Caco-2 (cell line): Measurements from ENCODE around the gene SEMA6D. TPM values are rescaled to one million over a fixed set of nuclear protein-coding genes. Genes with fewer than 3 reads are reported as not detected.

Experiments
- BruUV-seq: library from RNA; stranded (reverse); fragments of 400-500 nt; replicated peaks from 2 replicates; lab custom pipeline; 2021; lab: Mats Ljungman, UMichigan
- CTCF ChIA-PET: fragments of 300-600 bp; sonication (Branson Sonifier 250); formaldehyde crosslinking; loops from one replicate; lab custom pipeline; 2022; ENCODE audit warnings: antibody characterized with exemption; lab: Charles Lee
- POLR2A ChIA-PET: fragments of 300-600 bp; sonication (Branson Sonifier 250); formaldehyde crosslinking; loops from one replicate; lab custom pipeline; 2022; ENCODE audit warnings: antibody characterized with exemption; lab: Charles Lee
- DNase-seq, 2 experiments: peaks; one replicate each; pipeline versions ENCODE4 v3.0.0 to v3.0.0-alpha.2; 2020 to 2022
- H3K27me3 ChIP-seq: replicated peaks from 2 replicates; pipeline ENCODE4 v1.6.0; 2011; ENCODE audit warnings: low read length; ENCODE audit not compliant: control insufficient read depth, insufficient read depth
- H3K36me3 ChIP-seq: 2 replicates; pipeline ENCODE4 v1.5.1; 2011; ENCODE audit warnings: low read length; ENCODE audit not compliant: control insufficient read depth, insufficient read depth
- H3K4me1 ChIP-seq: fragments of 250-450 bp; sonication (Bioruptor Pico); 2 replicates; pipeline ENCODE4 v1.5.1; 2020; ENCODE audit warnings: mild to moderate bottlenecking
- H3K4me3 ChIP-seq: 2 replicates; pipeline ENCODE4 v1.5.1; 2011; ENCODE audit warnings: low read depth, mild to moderate bottlenecking, control low read depth, low read length
- H3K9me3 ChIP-seq: fragments of 250-450 bp; sonication (Bioruptor Pico); 2 replicates; pipeline ENCODE4 v1.5.1; 2020; ENCODE audit warnings: mild to moderate bottlenecking, moderate library complexity
- H3K27ac Mint-ChIP-seq: one replicate; pipeline ENCODE4 v1.8.0; 2022; ENCODE audit warnings: mixed read lengths; ENCODE audit not compliant: unreplicated experiment
- H3K27me3 Mint-ChIP-seq: one replicate; pipeline ENCODE4 v1.8.0; 2022; ENCODE audit warnings: mixed read lengths; ENCODE audit not compliant: insufficient read depth, unreplicated experiment
- H3K36me3 Mint-ChIP-seq: one replicate; pipeline ENCODE4 v1.8.0; 2022; ENCODE audit warnings: mild to moderate bottlenecking, mixed read lengths; ENCODE audit not compliant: insufficient read depth, unreplicated experiment
- H3K4me1 Mint-ChIP-seq: one replicate; pipeline ENCODE4 v1.8.0; 2022; ENCODE audit warnings: low read depth, mixed read lengths; ENCODE audit not compliant: unreplicated experiment
- H3K4me3 Mint-ChIP-seq: one replicate; pipeline ENCODE4 v1.8.0; 2022; ENCODE audit warnings: mild to moderate bottlenecking, moderate library complexity, mixed read lengths; ENCODE audit not compliant: unreplicated experiment
- H3K9me3 Mint-ChIP-seq: one replicate; pipeline ENCODE4 v1.8.0; 2022; ENCODE audit warnings: mixed read lengths; ENCODE audit not compliant: unreplicated experiment
- intact Hi-C: fragments of 100-400 bp; cut with micrococcal nuclease; formaldehyde crosslinking; loops from one replicate; pipeline ENCODE4 v1.10.0; 2022; ENCODE audit not compliant: unreplicated experiment
- total RNA-seq: library from RNA; stranded (reverse); gene quantifications from 2 replicates; pipeline ENCODE4 v1.2.3, GENCODE V29; 2022
- TF ChIP-seq, protein P1 (sequence below), 2 experiments: fragments of 200-600 bp in 1 of 2; IDR thresholded peaks; 1 replicate in 1 of 2; 2 replicates in 1 of 2; pipeline versions ENCODE4 v1.5.1 to v1.8.0; 2011 to 2022; ENCODE audit warnings: antibody characterized with exemption in 1 of 2, control low read depth in 1 of 2, inconsistent platforms in 1 of 2, low read depth in 1 of 2, low read length in 1 of 2, mild to moderate bottlenecking in 1 of 2, moderate library complexity in 1 of 2; ENCODE audit not compliant: insufficient read depth in 1 of 2, severe bottlenecking in 1 of 2, unreplicated experiment in 1 of 2

The SEMA6D gene
- total RNA-seq, 1 experiment from 2014 or later, result 0.18 TPM

DNA sequence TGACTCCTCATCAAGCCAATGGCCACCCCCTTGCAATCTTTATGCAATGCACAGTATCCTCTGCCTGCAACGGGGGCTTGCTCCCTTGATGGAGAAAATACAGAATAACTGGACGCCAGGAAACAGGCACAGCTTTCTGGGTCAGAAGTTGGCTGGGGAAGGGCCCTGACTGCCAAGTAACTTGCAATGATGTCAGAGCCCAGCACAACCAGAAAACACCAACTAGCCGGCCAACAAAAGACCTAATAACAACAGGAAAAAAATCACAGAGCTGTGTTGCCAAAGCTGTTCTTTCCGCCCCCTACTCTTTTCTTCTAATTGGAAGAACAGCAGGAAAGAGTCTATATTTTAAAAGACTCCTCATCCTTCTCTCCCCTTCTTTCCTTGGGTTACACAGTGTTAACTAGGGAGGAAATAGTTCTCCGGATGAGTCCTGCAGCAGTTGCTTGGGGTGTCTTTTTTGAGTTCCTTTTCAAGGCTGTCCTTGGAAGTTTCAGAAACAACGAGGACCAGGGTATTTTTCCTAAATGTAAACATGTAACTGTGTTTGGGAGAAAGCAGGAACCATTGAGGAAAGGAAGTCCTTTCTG lies 1.4 kb upstream of the SEMA6D start:
- TF ChIP-seq, protein P1, sequence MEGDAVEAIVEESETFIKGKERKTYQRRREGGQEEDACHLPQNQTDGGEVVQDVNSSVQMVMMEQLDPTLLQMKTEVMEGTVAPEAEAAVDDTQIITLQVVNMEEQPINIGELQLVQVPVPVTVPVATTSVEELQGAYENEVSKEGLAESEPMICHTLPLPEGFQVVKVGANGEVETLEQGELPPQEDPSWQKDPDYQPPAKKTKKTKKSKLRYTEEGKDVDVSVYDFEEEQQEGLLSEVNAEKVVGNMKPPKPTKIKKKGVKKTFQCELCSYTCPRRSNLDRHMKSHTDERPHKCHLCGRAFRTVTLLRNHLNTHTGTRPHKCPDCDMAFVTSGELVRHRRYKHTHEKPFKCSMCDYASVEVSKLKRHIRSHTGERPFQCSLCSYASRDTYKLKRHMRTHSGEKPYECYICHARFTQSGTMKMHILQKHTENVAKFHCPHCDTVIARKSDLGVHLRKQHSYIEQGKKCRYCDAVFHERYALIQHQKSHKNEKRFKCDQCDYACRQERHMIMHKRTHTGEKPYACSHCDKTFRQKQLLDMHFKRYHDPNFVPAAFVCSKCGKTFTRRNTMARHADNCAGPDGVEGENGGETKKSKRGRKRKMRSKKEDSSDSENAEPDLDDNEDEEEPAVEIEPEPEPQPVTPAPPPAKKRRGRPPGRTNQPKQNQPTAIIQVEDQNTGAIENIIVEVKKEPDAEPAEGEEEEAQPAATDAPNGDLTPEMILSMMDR (IDR thresholded peaks at IDR 0.05; ENCODE audit: insufficient read depth in 1 of 2, low read depth in 1 of 2, low read length in 1 of 2, severe bottlenecking in 1 of 2, unreplicated experiment in 1 of 2), result no peak
- Histone ChIP-seq H3K4me3 (no peak overlapping the region), H3K9me3 (no peaks in the 10 kb centered on the region), H3K36me3 (no peaks in the 10 kb centered on the region), H3K27me3 (no peaks in the 10 kb centered on the region; the same call in 1 of the 2 replicates), H3K4me1 (no peaks in the 10 kb centered on the region)
- Mint-ChIP-seq H3K4me1 (peaks cover 7% of the 10 kb centered on the region), H3K36me3 (no peaks in the 10 kb centered on the region), H3K27ac (no peak overlapping the region), H3K27me3 (peaks cover 23% of the 10 kb centered on the region), H3K4me3 (no peak overlapping the region), H3K9me3 (no peaks in the 10 kb centered on the region)
- CTCF ChIA-PET, result no interaction called here
- POLR2A ChIA-PET, result no interaction called here
- intact Hi-C loops, result loop anchor here (10.0 kb wide), 1 partner anchor 521 kb away; no protein-coding TSS in a partner anchor
- DNase-seq, result no peak
- BruUV-seq, result no TSS peak

- Mint-ChIP-seq H3K9me3 (no peaks in the 10 kb centered on the region), H3K27me3 (peaks cover 23% of the 10 kb centered on the region), H3K27ac (no peak overlapping the region), H3K36me3 (no peaks in the 10 kb centered on the region), H3K4me1 (peaks cover 7% of the 10 kb centered on the region), H3K4me3 (peak overlapping the region; percentile 56)
- ChIA-PET CTCF (interaction anchor here (1.3 kb wide), 1 partner anchor 271 kb away, joined by 4 read pairs; no protein-coding TSS in a partner anchor), POLR2A (no interaction called here)
- Histone ChIP-seq H3K27me3 (no peaks in the 10 kb centered on the region; the same call in 1 of the 2 replicates), H3K36me3 (no peaks in the 10 kb centered on the region), H3K4me3 (no peak overlapping the region), H3K9me3 (no peaks in the 10 kb centered on the region), H3K4me1 (no peaks in the 10 kb centered on the region)
- no TSS peak for BruUV-seq
- TF ChIP-seq, protein P1 (IDR thresholded peaks at IDR 0.05; ENCODE audit: insufficient read depth in 1 of 2, low read depth in 1 of 2, low read length in 1 of 2, severe bottlenecking in 1 of 2, unreplicated experiment in 1 of 2), result no peak
- DNase-seq, result no peak
- intact Hi-C loops, result loop anchor here (10.0 kb wide), 1 partner anchor 522 kb away; no protein-coding TSS in a partner anchor
Measured at GRCh38 chr15:47716516-47716915, 789 bp upstream of the SEMA6D start.

- POLR2A ChIA-PET, result no interaction called here
- CTCF ChIA-PET, result interaction anchor here (0.7 kb wide), 1 partner anchor 32 kb away, joined by 8 read pairs; no protein-coding TSS in a partner anchor
- no peaks in the 10 kb centered on the region for H3K36me3 Mint-ChIP-seq
- Histone ChIP-seq H3K27me3 (no peaks in the 10 kb centered on the region; the same call in 1 of the 2 replicates), H3K36me3 (no peaks in the 10 kb centered on the region), H3K4me1 (no peaks in the 10 kb centered on the region), H3K4me3 (no peak overlapping the region; the same call in 1 of the 2 replicates), H3K9me3 (no peaks in the 10 kb centered on the region)
- H3K4me1 Mint-ChIP-seq, result peaks cover 7% of the 10 kb centered on the region
- DNase-seq, result no peak
- no peaks in the 10 kb centered on the region for H3K9me3 Mint-ChIP-seq
- no peak overlapping the region for H3K27ac Mint-ChIP-seq
- intact Hi-C loops, result loop anchor here (10.0 kb wide), 1 partner anchor 524 kb away; no protein-coding TSS in a partner anchor
- peak overlapping the region; percentile 64 for H3K4me3 Mint-ChIP-seq
- H3K27me3 Mint-ChIP-seq, result peaks cover 29% of the 10 kb centered on the region
- TF ChIP-seq, protein P1 (IDR thresholded peaks at IDR 0.05; ENCODE audit: insufficient read depth in 1 of 2, low read depth in 1 of 2, low read length in 1 of 2, severe bottlenecking in 1 of 2, unreplicated experiment in 1 of 2), result no peak
- no TSS peak for BruUV-seq
Measured at GRCh38 chr15:47718497-47719437, 1.5 kb downstream of the SEMA6D start.
